Gastrocnemius medialis (tissue), 4 donors: ENCODE results near the gene ARHGEF26.

Experiments
- CTCF ChIP-seq, 5 experiments: fragments of 450-650 bp in 3 of 5; fragments of 200-600 bp in 2 of 5; sonication (generic) in 2 of 5; IDR thresholded peaks in 4 of 5; conservative IDR thresholded peaks in 1 of 5; 1 replicate in 4 of 5; 2 replicates in 1 of 5; pipeline ENCODE4 v1.5.1; 2016 to 2019; ENCODE audit warnings: antibody characterized with exemption in 5 of 5, mild to moderate bottlenecking in 3 of 5, moderate library complexity in 3 of 5
- POLR2A ChIP-seq, 2 donors: fragments of 450-650 bp; IDR thresholded peaks; one replicate each; pipeline ENCODE4 v1.6.1; 2017; ENCODE audit warnings: antibody characterized with exemption in 2 of 2, mild to moderate bottlenecking in 2 of 2, moderate library complexity in 2 of 2

GRCh38 chr3:154240235-154240634, 119.0 kb downstream of the ARHGEF26 start:
- TF ChIP-seq CTCF (IDR thresholded peaks at IDR 0.05 in 4 of 5, conservative IDR thresholded peaks at IDR 0.05 in 1 of 5) (no peak), POLR2A (IDR thresholded peaks at IDR 0.05) (no peak)
